ENCODE measurements around the gene HIF3A.

The HIF3A gene

GRCh38 chr19:46317339-46317738, 20.5 kb downstream of the HIF3A start:
- TF ChIP-seq, protein P1, sequence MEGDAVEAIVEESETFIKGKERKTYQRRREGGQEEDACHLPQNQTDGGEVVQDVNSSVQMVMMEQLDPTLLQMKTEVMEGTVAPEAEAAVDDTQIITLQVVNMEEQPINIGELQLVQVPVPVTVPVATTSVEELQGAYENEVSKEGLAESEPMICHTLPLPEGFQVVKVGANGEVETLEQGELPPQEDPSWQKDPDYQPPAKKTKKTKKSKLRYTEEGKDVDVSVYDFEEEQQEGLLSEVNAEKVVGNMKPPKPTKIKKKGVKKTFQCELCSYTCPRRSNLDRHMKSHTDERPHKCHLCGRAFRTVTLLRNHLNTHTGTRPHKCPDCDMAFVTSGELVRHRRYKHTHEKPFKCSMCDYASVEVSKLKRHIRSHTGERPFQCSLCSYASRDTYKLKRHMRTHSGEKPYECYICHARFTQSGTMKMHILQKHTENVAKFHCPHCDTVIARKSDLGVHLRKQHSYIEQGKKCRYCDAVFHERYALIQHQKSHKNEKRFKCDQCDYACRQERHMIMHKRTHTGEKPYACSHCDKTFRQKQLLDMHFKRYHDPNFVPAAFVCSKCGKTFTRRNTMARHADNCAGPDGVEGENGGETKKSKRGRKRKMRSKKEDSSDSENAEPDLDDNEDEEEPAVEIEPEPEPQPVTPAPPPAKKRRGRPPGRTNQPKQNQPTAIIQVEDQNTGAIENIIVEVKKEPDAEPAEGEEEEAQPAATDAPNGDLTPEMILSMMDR (IDR thresholded peaks at IDR 0.05), result no peak

DNA sequence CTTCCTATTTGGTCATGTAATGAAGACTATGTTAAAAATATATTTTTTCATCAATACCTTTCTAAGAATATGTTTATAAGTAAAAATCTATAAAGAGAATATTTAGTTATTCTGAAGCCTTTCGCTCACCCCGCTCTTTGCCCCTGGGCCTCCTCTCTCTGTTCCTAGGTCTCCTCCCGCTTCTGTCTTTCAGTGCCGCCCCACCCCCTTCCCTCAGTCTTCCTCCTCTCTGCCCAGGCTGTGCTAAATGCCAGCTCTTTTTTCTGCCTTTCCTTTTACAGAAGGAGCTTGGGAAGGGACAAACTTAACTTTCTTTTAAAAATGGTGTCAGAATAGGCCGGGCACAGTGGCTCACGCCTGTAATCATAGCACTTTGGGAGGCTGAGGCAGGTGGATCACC, 22.8 kb downstream of the HIF3A start:
- TF ChIP-seq, protein P1 (IDR thresholded peaks at IDR 0.05), result no peak

- TF ChIP-seq, protein P1 (IDR thresholded peaks at IDR 0.05), result no peak
These were observed 23.7 kb downstream of the HIF3A start for GRCh38 chr19:46320559-46320958.

- TF ChIP-seq, protein P1 (IDR thresholded peaks at IDR 0.05), result no peak
These were observed 24.8 kb downstream of the HIF3A start for GRCh38 chr19:46321653-46322052.

GRCh38 chr19:46324277-46324676, 27.4 kb downstream of the HIF3A start:
- TF ChIP-seq, protein P1 (IDR thresholded peaks at IDR 0.05), result no peak

- TF ChIP-seq, protein P1 (IDR thresholded peaks at IDR 0.05), result no peak
These were observed 29.8 kb downstream of the HIF3A start for GRCh38 chr19:46326608-46327007.

- TF ChIP-seq, protein P1 (IDR thresholded peaks at IDR 0.05), result no peak
These were observed 31.2 kb downstream of the HIF3A start for GRCh38 chr19:46328079-46328478.

DNA sequence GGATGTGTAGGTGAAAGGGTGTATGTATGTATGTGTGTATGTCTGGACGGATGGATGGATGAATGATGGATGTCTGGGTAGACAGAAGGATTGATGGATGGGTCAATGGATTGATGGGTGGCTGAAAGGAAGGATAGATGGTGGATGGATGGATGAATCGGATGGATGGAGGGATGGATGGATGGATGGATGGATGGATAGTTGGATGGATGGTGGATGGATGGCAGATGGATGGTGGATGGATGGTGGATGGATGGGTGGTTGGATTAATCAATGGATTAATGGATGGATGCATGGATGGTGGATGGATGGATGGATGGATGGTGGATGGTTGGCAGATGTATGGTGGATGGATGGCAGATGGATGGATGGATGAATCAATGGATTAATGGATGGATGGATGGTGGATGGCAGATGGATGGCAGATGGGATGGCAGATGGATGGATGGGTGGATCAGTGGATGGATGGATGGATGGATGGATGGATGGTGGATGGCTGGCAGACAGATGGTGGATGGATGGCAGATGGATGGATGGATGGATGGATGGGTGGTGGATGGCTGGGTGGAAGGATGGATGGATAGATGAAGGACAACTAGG, 33.6 kb downstream of the HIF3A start:
- TF ChIP-seq, protein P1 (IDR thresholded peaks at IDR 0.05), result no peak

Data from LNCAP (cell line).